ENCODE measurements around the gene DGCR2. TPM values are rescaled to one million over a fixed set of nuclear protein-coding genes. Genes with fewer than 3 reads are reported as not detected.
"Not testable (repeated sequence)": the region's sequence is repeated elsewhere in the genome, so short reads cannot be mapped to it uniquely, and the experiment has no call there.

DGCR2 gene
- total RNA-seq, 1 donor = 31.2 TPM

GRCh38 chr22:19092725-19093124, 29.5 kb downstream of the DGCR2 start:
- Histone ChIP-seq H3K4me1 (ENCODE audit: insufficient read depth, low read length) (peaks cover 30% of the 10 kb centered on the region), H3K27me3 (ENCODE audit: insufficient read depth, low read length) (no peaks in the 10 kb centered on the region), H3K9me3 (ENCODE audit: low read depth, low read length) (no peaks in the 10 kb centered on the region), H3K4me3 (ENCODE audit: low read length) (no peak overlapping the region)

GRCh38 chr22:19090586-19091127, 31.6 kb downstream of the DGCR2 start:
- H3K27me3 ChIP-seq (ENCODE audit: insufficient read depth, low read length) = no peaks in the 10 kb centered on the region
- no peaks in the 10 kb centered on the region for H3K9me3 ChIP-seq (ENCODE audit: low read depth, low read length)
- no peak overlapping the region for H3K4me3 ChIP-seq (ENCODE audit: low read length)
- H3K4me1 ChIP-seq (ENCODE audit: insufficient read depth, low read length) = peaks cover 47% of the 10 kb centered on the region

DNA sequence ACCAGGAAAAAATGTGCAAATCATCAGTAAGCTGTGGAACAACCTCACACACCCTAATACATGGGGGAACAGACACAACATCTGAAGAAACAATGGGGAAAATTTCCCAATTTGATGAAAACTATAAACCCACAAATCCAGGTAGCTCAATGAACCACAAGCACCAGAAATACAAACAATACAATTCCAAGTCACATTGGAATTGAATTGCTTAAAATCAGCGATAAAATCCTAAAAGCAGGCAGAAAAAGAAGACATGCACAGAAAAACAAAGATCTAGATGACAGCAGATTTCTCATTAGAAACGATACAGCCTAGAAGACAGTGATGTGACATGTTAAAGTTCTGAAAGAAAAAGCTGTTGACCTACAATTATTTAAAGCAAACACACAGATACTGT, 32.0 kb downstream of the DGCR2 start:
- Histone ChIP-seq H3K4me3 (ENCODE audit: low read length) (no peak overlapping the region), H3K4me1 (ENCODE audit: insufficient read depth, low read length) (peaks cover 51% of the 10 kb centered on the region), H3K9me3 (ENCODE audit: low read depth, low read length) (no peaks in the 10 kb centered on the region), H3K27me3 (ENCODE audit: insufficient read depth, low read length) (no peaks in the 10 kb centered on the region)

DNA sequence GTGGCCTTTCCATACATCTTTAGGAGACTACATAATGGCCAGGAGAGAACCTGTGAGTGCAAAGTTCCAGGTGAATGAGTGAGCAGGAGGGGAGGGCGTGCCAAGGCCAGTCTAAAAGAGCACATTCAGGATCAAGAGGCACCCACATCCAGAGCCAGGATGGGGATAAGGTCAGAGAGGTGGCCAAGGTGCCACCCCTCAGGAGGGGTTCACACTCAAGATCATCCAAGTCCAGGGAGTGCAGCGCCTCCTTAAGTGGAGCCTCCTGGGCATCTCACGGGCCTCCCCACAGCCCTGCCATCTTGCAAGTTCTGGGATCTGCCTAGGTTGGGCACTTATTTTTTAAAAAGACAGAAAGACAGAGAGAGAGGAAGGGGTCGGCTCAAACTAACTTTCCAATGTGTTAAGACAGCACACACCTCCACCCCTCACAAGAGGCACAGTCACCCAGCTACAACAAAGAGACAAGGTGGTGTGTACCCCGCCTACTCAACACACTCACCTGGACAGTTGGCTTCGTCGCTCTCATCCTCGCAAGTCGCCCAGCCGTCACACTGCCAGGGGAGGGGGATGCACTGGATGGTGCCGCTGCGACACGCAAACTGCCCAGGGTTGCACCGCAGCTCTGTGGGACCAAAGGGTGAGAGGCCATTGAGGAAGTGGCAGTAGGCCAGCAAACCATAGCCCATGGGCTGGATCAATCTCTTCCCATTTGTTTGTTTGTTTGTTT, 33.2 kb downstream of the DGCR2 start:
- Histone ChIP-seq H3K9me3 (ENCODE audit: low read depth, low read length) (no peaks in the 10 kb centered on the region), H3K4me1 (ENCODE audit: insufficient read depth, low read length) (peaks cover 55% of the 10 kb centered on the region), H3K4me3 (ENCODE audit: low read length) (no peak overlapping the region)

DNA sequence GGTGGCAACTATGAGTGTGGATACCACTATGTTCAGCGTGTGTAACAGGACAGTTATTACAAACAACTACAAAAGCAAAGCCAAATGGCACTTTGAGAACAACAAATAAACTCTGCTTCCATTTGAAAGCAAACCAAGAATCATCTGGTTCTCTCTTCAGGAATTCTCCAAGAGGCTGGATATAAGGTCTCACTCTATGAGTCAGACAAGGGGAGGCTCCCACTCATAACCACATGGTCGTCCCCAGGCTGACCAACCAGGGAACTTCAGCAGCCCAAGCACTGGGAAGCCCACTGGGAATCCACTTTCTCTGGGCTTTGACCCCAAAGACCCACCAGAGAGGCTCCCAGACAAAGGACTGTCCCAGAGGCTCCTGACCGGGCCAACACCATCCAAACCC, 35.3 kb downstream of the DGCR2 start:
- H3K4me1 ChIP-seq (ENCODE audit: insufficient read depth, low read length) = peaks cover 43% of the 10 kb centered on the region
- H3K9me3 ChIP-seq (ENCODE audit: low read depth, low read length) = no peaks in the 10 kb centered on the region
- H3K27me3 ChIP-seq (ENCODE audit: insufficient read depth, low read length) = no peaks in the 10 kb centered on the region
- H3K4me3 ChIP-seq (ENCODE audit: low read length) = no peak overlapping the region

More for the DNA sequence above, 33.2 kb downstream of the DGCR2 start:
- no peaks in the 10 kb centered on the region for H3K27me3 ChIP-seq (ENCODE audit: insufficient read depth, low read length)

DNA sequence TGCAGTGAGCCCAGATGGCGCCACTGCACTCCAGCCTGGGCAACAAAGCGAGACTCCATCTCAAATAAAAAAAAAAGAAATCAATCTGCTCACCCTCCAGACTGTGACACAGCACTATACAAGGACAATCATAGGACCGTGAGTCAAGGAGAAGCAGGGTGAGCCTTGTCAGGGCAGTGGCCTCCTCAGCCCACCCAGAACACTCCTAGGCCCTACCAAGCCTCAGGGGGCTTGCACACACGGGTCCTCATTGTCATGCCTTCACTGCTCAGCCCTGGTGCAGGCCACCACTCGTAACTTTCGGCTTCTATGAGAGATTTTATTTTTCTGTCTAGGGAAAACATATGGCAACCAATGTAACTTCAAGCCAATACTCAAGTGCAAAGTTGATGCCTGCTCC, 35.8 kb downstream of the DGCR2 start:
- H3K9me3 ChIP-seq (ENCODE audit: low read depth, low read length) = no peaks in the 10 kb centered on the region
- H3K4me3 ChIP-seq (ENCODE audit: low read length) = no peak overlapping the region
- peaks cover 42% of the 10 kb centered on the region for H3K4me1 ChIP-seq (ENCODE audit: insufficient read depth, low read length)
- H3K27me3 ChIP-seq (ENCODE audit: insufficient read depth, low read length) = no peaks in the 10 kb centered on the region

GRCh38 chr22:19085233-19085718, 36.9 kb downstream of the DGCR2 start:
- H3K4me3 ChIP-seq (ENCODE audit: low read length) = no peak overlapping the region
- no peaks in the 10 kb centered on the region for H3K27me3 ChIP-seq (ENCODE audit: insufficient read depth, low read length)
- no peaks in the 10 kb centered on the region for H3K9me3 ChIP-seq (ENCODE audit: low read depth, low read length)
- peaks cover 42% of the 10 kb centered on the region for H3K4me1 ChIP-seq (ENCODE audit: insufficient read depth, low read length)

DNA sequence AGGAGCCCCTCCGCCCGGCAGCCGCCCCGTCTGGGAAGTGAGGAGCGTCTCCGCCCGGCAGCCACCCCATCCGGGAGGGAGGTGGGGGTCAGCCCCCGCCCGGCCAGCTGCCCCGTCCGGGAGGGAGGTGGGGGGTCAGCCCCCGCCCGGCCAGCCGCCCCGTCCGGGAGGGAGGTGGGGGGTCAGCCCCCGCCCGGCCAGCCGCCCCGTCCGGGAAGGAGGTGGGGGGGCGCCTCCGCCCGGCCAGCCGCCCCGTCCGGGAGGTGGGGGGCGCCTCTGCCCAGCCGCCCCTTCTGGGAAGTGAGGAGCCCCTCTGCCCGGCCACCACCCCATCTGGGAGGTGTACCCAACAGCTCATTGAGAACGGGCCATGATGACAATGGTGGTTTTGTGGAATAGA, 37.6 kb downstream of the DGCR2 start:
- peaks cover 42% of the 10 kb centered on the region for H3K4me1 ChIP-seq (ENCODE audit: insufficient read depth, low read length)
- not testable (repeated sequence) for H3K27me3 ChIP-seq (ENCODE audit: insufficient read depth, low read length); H3K4me3 ChIP-seq (ENCODE audit: low read length); H3K9me3 ChIP-seq (ENCODE audit: low read depth, low read length)

DNA sequence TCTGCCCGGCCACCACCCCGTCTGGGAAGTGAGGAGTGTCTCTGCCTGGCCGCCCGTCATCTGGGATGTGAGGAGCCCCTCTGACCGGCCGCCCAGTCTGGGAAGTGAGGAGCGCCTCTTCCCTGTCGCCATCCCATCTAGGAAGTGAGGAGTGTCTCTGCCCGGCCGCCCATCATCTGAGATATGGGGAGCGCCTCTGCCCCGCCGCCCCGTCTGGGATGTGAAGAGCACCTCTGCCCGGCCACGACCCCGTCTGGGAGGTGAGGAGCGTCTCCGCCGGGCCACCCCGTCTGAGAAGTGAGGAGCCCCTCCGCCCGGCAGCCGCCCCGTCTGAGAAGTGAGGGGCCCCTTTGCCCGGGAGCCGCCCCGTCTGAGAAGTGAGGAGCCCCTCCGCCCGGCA, 38.1 kb downstream of the DGCR2 start:
- H3K27me3 ChIP-seq (ENCODE audit: insufficient read depth, low read length); H3K4me3 ChIP-seq (ENCODE audit: low read length); H3K9me3 ChIP-seq (ENCODE audit: low read depth, low read length): not testable (repeated sequence)
- H3K4me1 ChIP-seq (ENCODE audit: insufficient read depth, low read length) = peaks cover 42% of the 10 kb centered on the region

DNA sequence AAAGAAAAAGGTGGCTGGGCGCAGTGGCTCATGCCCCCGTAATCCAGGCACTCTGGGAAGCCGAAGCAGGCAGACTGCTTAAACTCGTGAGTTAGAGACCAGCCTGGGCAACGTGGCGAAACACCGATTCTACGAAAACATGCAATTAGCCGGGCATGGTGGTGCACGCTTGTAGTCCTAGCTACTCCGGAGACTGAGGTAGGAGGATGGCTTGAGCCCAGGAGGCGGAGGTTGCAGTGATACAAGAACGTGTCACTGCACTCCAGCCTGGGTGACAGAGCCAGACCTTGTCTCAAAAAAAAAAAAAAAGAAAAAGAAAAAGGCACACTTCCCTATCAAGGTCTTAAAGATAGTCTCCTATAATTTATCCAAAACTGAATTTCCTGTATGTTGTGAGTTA, 39.4 kb downstream of the DGCR2 start:
- H3K27me3 ChIP-seq (ENCODE audit: insufficient read depth, low read length) = no peaks in the 10 kb centered on the region
- H3K9me3 ChIP-seq (ENCODE audit: low read depth, low read length) = no peaks in the 10 kb centered on the region
- H3K4me3 ChIP-seq (ENCODE audit: low read length) = no peak overlapping the region
- H3K4me1 ChIP-seq (ENCODE audit: insufficient read depth, low read length) = peaks cover 30% of the 10 kb centered on the region

DNA sequence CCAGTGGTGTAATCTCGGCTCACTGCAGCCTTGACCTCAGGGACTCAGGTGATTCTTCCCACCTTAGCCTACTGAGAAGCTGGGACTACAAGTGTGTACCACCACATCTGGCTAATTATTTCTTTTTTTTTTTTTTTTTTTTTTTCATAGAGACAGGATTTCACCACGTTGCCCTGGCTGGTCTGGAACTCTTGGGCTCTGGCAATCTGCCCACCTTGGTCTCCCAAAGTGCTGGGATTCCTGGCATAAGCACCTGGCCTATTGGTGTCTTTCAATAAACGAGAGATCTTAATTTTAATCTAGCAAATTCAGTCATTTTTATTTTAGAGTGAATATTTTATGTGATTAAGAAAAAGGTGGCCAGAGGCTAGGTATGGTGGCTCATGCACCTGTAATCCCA, 40.1 kb downstream of the DGCR2 start:
- Histone ChIP-seq H3K27me3 (ENCODE audit: insufficient read depth, low read length) (no peaks in the 10 kb centered on the region), H3K9me3 (ENCODE audit: low read depth, low read length) (no peaks in the 10 kb centered on the region), H3K4me3 (ENCODE audit: low read length) (no peak overlapping the region), H3K4me1 (ENCODE audit: insufficient read depth, low read length) (peaks cover 23% of the 10 kb centered on the region)

DNA sequence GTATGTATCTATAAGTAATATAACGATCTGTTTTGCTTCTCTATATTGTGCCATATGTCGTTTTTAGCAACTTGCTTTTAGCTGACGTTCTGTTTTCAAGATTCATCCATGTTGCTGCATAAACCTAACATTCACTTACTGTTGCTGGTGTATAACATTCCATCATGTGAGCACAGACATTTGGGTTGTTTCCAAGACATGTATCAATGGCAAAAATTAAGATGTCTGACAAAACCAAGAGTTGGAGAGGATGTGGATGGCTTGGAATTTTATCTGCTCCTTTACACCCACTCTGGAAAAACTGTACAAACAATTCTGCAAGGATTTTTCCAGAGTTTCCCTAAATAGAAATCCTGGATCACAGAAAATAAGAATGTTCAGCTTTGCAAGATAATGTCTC, 40.9 kb downstream of the DGCR2 start:
- Histone ChIP-seq H3K4me3 (ENCODE audit: low read length) (no peak overlapping the region), H3K9me3 (ENCODE audit: low read depth, low read length) (no peaks in the 10 kb centered on the region), H3K4me1 (ENCODE audit: insufficient read depth, low read length) (peaks cover 15% of the 10 kb centered on the region), H3K27me3 (ENCODE audit: insufficient read depth, low read length) (no peaks in the 10 kb centered on the region)

DNA sequence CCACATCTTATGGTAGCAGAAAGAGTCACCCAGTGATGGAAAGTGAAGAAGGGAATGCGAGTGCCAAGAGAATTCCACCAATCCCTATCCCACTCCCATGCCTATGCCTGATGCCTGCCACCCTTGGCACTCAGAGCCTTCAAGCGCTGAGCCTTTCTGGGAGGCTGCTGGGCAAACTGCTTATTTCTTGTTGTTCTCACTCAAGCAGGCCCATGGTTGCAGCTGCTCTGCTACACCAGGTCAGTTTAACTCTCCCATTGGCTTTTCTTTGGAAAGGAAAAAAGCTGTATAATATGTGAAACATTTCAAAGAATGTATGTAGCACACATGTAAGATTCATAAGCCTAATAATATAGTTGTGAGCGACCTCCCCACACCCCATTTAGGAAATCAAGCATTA, 41.4 kb downstream of the DGCR2 start:
- H3K4me1 ChIP-seq (ENCODE audit: insufficient read depth, low read length) = peaks cover 10% of the 10 kb centered on the region
- no peaks in the 10 kb centered on the region for H3K9me3 ChIP-seq (ENCODE audit: low read depth, low read length)
- H3K27me3 ChIP-seq (ENCODE audit: insufficient read depth, low read length) = no peaks in the 10 kb centered on the region
- no peak overlapping the region for H3K4me3 ChIP-seq (ENCODE audit: low read length)

GRCh38 chr22:19079691-19080090, 42.5 kb downstream of the DGCR2 start:
- H3K4me3 ChIP-seq (ENCODE audit: low read length) = no peak overlapping the region
- H3K9me3 ChIP-seq (ENCODE audit: low read depth, low read length) = no peaks in the 10 kb centered on the region
- no peaks in the 10 kb centered on the region for H3K4me1 ChIP-seq (ENCODE audit: insufficient read depth, low read length)
- H3K27me3 ChIP-seq (ENCODE audit: insufficient read depth, low read length) = no peaks in the 10 kb centered on the region

- Histone ChIP-seq H3K4me1 (ENCODE audit: insufficient read depth, low read length) (no peaks in the 10 kb centered on the region), H3K9me3 (ENCODE audit: low read depth, low read length) (no peaks in the 10 kb centered on the region), H3K27me3 (ENCODE audit: insufficient read depth, low read length) (no peaks in the 10 kb centered on the region), H3K4me3 (ENCODE audit: low read length) (no peak overlapping the region)
These were observed 46.8 kb downstream of the DGCR2 start for GRCh38 chr22:19075404-19075803.

- not testable (repeated sequence) for H3K9me3 ChIP-seq (ENCODE audit: low read depth, low read length); H3K27me3 ChIP-seq (ENCODE audit: insufficient read depth, low read length); H3K4me1 ChIP-seq (ENCODE audit: insufficient read depth, low read length); H3K4me3 ChIP-seq (ENCODE audit: low read length)
These were observed 49.4 kb downstream of the DGCR2 start for GRCh38 chr22:19072853-19073252.
